ENCODE data around the gene SLC25A24.

DNA sequence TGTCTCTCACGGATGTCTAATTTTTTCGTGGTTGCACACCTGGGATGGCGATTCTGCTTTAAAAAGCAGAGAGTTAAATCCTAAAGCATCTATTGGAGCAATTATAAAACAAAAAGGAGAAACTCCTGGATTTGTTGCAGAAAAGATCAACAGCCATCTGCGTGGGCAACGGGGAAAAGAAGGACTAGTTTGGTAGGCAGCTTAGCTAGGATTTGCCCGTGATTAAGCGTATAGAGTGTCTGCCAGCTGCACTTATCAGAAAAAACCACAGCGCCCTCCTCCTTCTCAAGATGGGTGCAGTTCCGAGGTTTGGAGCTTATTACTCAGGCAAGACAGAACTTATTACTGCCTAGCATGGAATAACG is 526 bp upstream of the SLC25A24 start:
- TF ChIP-seq, protein P1, sequence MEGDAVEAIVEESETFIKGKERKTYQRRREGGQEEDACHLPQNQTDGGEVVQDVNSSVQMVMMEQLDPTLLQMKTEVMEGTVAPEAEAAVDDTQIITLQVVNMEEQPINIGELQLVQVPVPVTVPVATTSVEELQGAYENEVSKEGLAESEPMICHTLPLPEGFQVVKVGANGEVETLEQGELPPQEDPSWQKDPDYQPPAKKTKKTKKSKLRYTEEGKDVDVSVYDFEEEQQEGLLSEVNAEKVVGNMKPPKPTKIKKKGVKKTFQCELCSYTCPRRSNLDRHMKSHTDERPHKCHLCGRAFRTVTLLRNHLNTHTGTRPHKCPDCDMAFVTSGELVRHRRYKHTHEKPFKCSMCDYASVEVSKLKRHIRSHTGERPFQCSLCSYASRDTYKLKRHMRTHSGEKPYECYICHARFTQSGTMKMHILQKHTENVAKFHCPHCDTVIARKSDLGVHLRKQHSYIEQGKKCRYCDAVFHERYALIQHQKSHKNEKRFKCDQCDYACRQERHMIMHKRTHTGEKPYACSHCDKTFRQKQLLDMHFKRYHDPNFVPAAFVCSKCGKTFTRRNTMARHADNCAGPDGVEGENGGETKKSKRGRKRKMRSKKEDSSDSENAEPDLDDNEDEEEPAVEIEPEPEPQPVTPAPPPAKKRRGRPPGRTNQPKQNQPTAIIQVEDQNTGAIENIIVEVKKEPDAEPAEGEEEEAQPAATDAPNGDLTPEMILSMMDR (IDR thresholded peaks at IDR 0.05; ENCODE audit: low read depth, low read length, poor library complexity, severe bottlenecking) = peak; percentile 64
- TF ChIP-seq EZH2phosphoT487 (IDR thresholded peaks at IDR 0.05; ENCODE audit: borderline replicate concordance, low read length) = no peak

Measured in DOHH2 (cell line).